Thyroid gland (tissue), 4 donors: ENCODE data around the gene CENPX. TPM values are rescaled to one million over a fixed set of nuclear protein-coding genes. Genes with fewer than 3 reads are reported as not detected.
"Not testable (repeated sequence)": the region's sequence is repeated elsewhere in the genome, so short reads cannot be mapped to it uniquely, and the experiment has no call there.

Experiments used
- DNase-seq, 2 donors: peaks; one replicate each; pipeline ENCODE4 v3.0.0-alpha.2; 2019
- H3K27ac ChIP-seq, 3 donors: fragments of 200-600 bp; sonication (generic); 1 replicate in 2 of 3; 2 replicates in 1 of 3; pipeline ENCODE4 v1.5.1; 2016 to 2019; ENCODE audit warnings: mild to moderate bottlenecking in 1 of 3, moderate library complexity in 1 of 3
- H3K27me3 ChIP-seq: fragments of 200-600 bp; sonication (generic); one replicate; pipeline ENCODE4 v1.5.1; 2019
- H3K36me3 ChIP-seq, 2 donors: fragments of 200-600 bp; sonication (generic); one replicate each; pipeline ENCODE4 v1.5.1; 2016 to 2019
- H3K4me1 ChIP-seq, 2 donors: fragments of 200-600 bp; sonication (generic); one replicate each; pipeline ENCODE4 v1.5.1; 2017 to 2019
- H3K4me3 ChIP-seq, 3 donors: fragments of 200-600 bp; sonication (generic); replicated peaks in 1 of 3; 1 replicate in 2 of 3; 2 replicates in 1 of 3; pipeline ENCODE4 v1.5.1; 2016; ENCODE audit warnings: mild to moderate bottlenecking in 1 of 3
- H3K9me3 ChIP-seq: fragments of 200-600 bp; sonication (generic); one replicate; pipeline ENCODE4 v1.5.1; 2017
- CTCF ChIP-seq, 6 experiments: fragments of 200-600 bp in 3 of 6; fragments of 450-650 bp in 3 of 6; sonication (generic) in 3 of 6; IDR thresholded peaks; one replicate each; pipeline ENCODE4 v1.5.1; 2016 to 2019; ENCODE audit warnings: antibody characterized with exemption in 6 of 6, mild to moderate bottlenecking in 2 of 6, inconsistent platforms in 1 of 6, moderate library complexity in 1 of 6
- POLR2A ChIP-seq, 2 donors: fragments of 450-650 bp; IDR thresholded peaks; one replicate each; pipeline ENCODE4 v1.6.1; 2017; ENCODE audit warnings: antibody characterized with exemption in 2 of 2, mild to moderate bottlenecking in 2 of 2, moderate library complexity in 1 of 2
- WGBS, 2 donors: methylation state at CpG; one replicate each; pipeline ENCODE4 v1.1.5; 2017; 5-methylcytosine and 5-hydroxymethylcytosine counted together
- intact Hi-C: fragments of 100-400 bp; cut with DNase I; formaldehyde crosslinking; loops from one replicate; pipeline ENCODE4 v1.15.1; 2023
- total RNA-seq, 4 donors: library from RNA; depleted of rRNA; stranded (reverse); fragments of >200 nt; gene quantifications; one replicate each; pipeline ENCODE4 v1.2.3, GENCODE V29; 2016

Gene CENPX
- total RNA-seq, 4 donors from 2014 or later = 40.7 to 95.9 (median 78.0) TPM

- H3K27me3 ChIP-seq = no peaks in the 10 kb centered on the region
- intact Hi-C loops = no loop called here
- no peak overlapping the region for H3K27ac ChIP-seq
- no peak overlapping the region for H3K4me3 ChIP-seq
- peaks cover 12 to 17% of the 10 kb centered on the region in 2 donors for H3K4me1 ChIP-seq
- no peak for DNase-seq
- WGBS, 2 donors = 89 to 96% methylated on average over 33 to 35 of the region's 35 CpGs
- peaks cover 10 to 25% of the 10 kb centered on the region in 2 donors for H3K36me3 ChIP-seq
- no peak for TF ChIP-seq POLR2A (IDR thresholded peaks at IDR 0.05)
- TF ChIP-seq CTCF (IDR thresholded peaks at IDR 0.05) = no peak
- H3K9me3 ChIP-seq = no peaks in the 10 kb centered on the region
Measured at GRCh38 chr17:81983011-81983638, 39.6 kb downstream of the CENPX start.

- Histone ChIP-seq H3K36me3 (peaks cover 10 to 21% of the 10 kb centered on the region in 2 donors), H3K4me1 (peaks cover 18 to 21% of the 10 kb centered on the region in 2 donors)
- DNase-seq, H3K9me3 ChIP-seq, H3K27me3 ChIP-seq, intact Hi-C loops, H3K27ac ChIP-seq, H3K4me3 ChIP-seq: not testable (repeated sequence)
- WGBS, 2 donors = 61 to 74% methylated on average over 12 of the region's 12 CpGs
Measured at GRCh38 chr17:81981511-81981910, 41.2 kb downstream of the CENPX start.

GRCh38 chr17:81980707-81981343, 41.9 kb downstream of the CENPX start:
- TF ChIP-seq CTCF (IDR thresholded peaks at IDR 0.05) (no peak), POLR2A (IDR thresholded peaks at IDR 0.05) (no peak)
- H3K4me1 ChIP-seq = peaks cover 19 to 23% of the 10 kb centered on the region in 2 donors
- WGBS, 2 donors = 87 to 91% methylated on average over 9 of the region's 9 CpGs
- no peaks in the 10 kb centered on the region for H3K27me3 ChIP-seq
- no peak for DNase-seq
- no peaks in the 10 kb centered on the region for H3K9me3 ChIP-seq
- intact Hi-C loops = no loop called here
- H3K4me3 ChIP-seq = no peak overlapping the region
- no peak overlapping the region for H3K27ac ChIP-seq
- H3K36me3 ChIP-seq = peaks cover 9 to 16% of the 10 kb centered on the region in 2 donors

GRCh38 chr17:81980122-81980521, 42.6 kb downstream of the CENPX start:
- 95 to 96% methylated on average over 4 of the region's 4 CpGs for WGBS, 2 donors
- no peak overlapping the region for H3K27ac ChIP-seq
- peaks cover 19 to 23% of the 10 kb centered on the region in 2 donors for H3K4me1 ChIP-seq

More at GRCh38 chr17:81980122-81980521, 42.6 kb downstream of the CENPX start:
- TF ChIP-seq POLR2A (IDR thresholded peaks at IDR 0.05) = no peak
- TF ChIP-seq CTCF (IDR thresholded peaks at IDR 0.05) = no peak
- Histone ChIP-seq H3K4me3 (no peak overlapping the region), H3K36me3 (peaks cover 2 to 9% of the 10 kb centered on the region in 2 donors), H3K9me3 (no peaks in the 10 kb centered on the region), H3K27me3 (no peaks in the 10 kb centered on the region)
- intact Hi-C loops = no loop called here
- DNase-seq = no peak
